Tibial nerve (tissue), 4 donors: ENCODE results near the gene RRM2.

ENCODE experiments used
- EP300 ChIP-seq, 2 donors: sonication (generic); formaldehyde crosslinking; IDR thresholded peaks; one replicate each; pipeline ENCODE4 v1.6.1; 2017; ENCODE audit warnings: antibody characterized with exemption in 2 of 2, mild to moderate bottlenecking in 1 of 2
- POLR2A ChIP-seq, 2 donors: fragments of 450-650 bp; IDR thresholded peaks; one replicate each; pipeline ENCODE4 v1.6.1; 2017; ENCODE audit warnings: antibody characterized with exemption in 2 of 2, mild to moderate bottlenecking in 2 of 2, moderate library complexity in 2 of 2
- TF ChIP-seq, protein P1 (sequence below), 5 experiments: fragments of 200-600 bp in 3 of 5; fragments of 450-650 bp in 2 of 5; sonication (generic) in 3 of 5; IDR thresholded peaks; one replicate each; pipeline ENCODE4 v1.5.1; 2016 to 2019; ENCODE audit warnings: antibody characterized with exemption in 5 of 5, mild to moderate bottlenecking in 3 of 5, moderate library complexity in 2 of 5

- TF ChIP-seq, protein P1, sequence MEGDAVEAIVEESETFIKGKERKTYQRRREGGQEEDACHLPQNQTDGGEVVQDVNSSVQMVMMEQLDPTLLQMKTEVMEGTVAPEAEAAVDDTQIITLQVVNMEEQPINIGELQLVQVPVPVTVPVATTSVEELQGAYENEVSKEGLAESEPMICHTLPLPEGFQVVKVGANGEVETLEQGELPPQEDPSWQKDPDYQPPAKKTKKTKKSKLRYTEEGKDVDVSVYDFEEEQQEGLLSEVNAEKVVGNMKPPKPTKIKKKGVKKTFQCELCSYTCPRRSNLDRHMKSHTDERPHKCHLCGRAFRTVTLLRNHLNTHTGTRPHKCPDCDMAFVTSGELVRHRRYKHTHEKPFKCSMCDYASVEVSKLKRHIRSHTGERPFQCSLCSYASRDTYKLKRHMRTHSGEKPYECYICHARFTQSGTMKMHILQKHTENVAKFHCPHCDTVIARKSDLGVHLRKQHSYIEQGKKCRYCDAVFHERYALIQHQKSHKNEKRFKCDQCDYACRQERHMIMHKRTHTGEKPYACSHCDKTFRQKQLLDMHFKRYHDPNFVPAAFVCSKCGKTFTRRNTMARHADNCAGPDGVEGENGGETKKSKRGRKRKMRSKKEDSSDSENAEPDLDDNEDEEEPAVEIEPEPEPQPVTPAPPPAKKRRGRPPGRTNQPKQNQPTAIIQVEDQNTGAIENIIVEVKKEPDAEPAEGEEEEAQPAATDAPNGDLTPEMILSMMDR (IDR thresholded peaks at IDR 0.05), result no peak
- TF ChIP-seq POLR2A (IDR thresholded peaks at IDR 0.05) (no peak), EP300 (IDR thresholded peaks at IDR 0.05) (no peak)
These were observed 47.0 kb downstream of the RRM2 start for GRCh38 chr2:10169581-10169980.
